Measurements from ENCODE around the gene USF1. TPM values are rescaled to one million over a fixed set of nuclear protein-coding genes. Genes with fewer than 3 reads are reported as not detected.

The USF1 gene
- total RNA-seq, 1 donor from 2014 or later, result 81.8 TPM

DNA sequence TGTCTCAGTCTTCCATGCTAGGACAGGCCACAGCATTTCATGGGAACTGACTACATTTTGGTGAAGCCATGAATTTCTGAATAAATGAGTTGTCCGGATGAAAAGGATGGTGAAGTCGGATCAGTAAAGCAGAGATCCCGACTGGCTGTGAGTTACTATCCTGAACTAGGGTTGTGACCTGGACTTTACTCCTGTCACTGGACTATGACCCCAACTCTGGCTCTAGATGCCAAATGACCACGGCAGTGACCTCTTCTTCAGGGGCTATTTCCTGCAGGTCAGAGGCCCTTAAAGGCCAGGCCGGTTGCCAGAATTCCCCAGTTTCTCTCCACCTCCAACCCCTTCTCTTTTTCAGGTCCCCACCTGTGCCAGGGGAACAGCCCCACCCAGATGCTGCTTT, 45.3 kb upstream of the USF1 start:
- no peaks in the 10 kb centered on the region for H3K9me3 ChIP-seq

DNA sequence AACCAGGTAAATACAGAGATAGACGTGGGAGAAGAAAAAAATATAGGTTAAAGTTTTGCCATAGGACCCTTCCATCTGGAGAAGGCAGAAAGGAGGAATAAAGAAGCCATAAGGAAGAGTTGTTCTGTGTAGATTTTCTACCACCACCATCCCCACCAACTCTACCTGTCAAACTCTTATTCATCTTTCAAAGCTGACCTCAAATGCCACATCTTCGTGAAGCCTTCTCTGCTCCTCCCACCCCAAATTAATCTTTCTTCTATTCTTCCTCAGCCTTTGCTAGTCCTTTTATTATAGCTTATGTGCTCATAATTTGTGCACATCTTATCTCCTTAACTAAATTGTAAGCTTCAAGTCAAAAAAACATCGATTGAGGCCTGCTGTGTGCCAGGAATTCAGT, 44.8 kb upstream of the USF1 start:
- TF ChIP-seq, protein P1, sequence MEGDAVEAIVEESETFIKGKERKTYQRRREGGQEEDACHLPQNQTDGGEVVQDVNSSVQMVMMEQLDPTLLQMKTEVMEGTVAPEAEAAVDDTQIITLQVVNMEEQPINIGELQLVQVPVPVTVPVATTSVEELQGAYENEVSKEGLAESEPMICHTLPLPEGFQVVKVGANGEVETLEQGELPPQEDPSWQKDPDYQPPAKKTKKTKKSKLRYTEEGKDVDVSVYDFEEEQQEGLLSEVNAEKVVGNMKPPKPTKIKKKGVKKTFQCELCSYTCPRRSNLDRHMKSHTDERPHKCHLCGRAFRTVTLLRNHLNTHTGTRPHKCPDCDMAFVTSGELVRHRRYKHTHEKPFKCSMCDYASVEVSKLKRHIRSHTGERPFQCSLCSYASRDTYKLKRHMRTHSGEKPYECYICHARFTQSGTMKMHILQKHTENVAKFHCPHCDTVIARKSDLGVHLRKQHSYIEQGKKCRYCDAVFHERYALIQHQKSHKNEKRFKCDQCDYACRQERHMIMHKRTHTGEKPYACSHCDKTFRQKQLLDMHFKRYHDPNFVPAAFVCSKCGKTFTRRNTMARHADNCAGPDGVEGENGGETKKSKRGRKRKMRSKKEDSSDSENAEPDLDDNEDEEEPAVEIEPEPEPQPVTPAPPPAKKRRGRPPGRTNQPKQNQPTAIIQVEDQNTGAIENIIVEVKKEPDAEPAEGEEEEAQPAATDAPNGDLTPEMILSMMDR (IDR thresholded peaks at IDR 0.05), result no peak
- no peak for DNase-seq
- Histone ChIP-seq H3K4me1 (peaks cover 16% of the 10 kb centered on the region), H3K4me3 (no peak overlapping the region), H3K9me3 (no peaks in the 10 kb centered on the region), H3K36me3 (no peaks in the 10 kb centered on the region), H3K27me3 (ENCODE audit: low read depth) (no peaks in the 10 kb centered on the region), H3K27ac (no peak overlapping the region)
- no peak for ATAC-seq
- intact Hi-C loops (cut with DNase I), result no loop called here

More for the DNA sequence above, 45.3 kb upstream of the USF1 start:
- Histone ChIP-seq H3K4me1 (peaks cover 17% of the 10 kb centered on the region), H3K27ac (no peak overlapping the region), H3K4me3 (no peak overlapping the region), H3K27me3 (ENCODE audit: low read depth) (no peaks in the 10 kb centered on the region), H3K36me3 (no peaks in the 10 kb centered on the region)
- intact Hi-C loops (cut with DNase I), result no loop called here
- ATAC-seq (no peak), DNase-seq (no peak)
- TF ChIP-seq, protein P1 (IDR thresholded peaks at IDR 0.05), result no peak

DNA sequence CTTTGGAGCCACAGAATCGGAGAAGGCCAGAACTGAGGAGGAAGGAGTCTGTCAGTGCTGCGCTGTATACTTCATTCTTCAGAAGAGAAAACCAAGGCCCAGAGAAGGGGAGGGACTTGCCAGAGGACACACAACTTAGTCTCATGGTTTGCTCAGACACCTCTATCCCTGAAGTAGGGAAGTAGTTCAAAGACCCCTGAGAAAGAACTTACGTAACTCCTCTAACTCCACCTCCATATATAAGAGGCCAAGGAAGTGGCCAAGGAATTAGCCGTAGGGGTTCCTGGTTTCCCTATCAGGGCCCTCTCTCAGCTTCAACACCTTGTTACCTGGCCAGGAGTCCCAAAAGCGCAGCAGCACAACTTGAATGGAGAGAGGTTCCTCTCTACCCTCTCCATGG, 44.2 kb upstream of the USF1 start:
- no peaks in the 10 kb centered on the region for H3K36me3 ChIP-seq
- no peak overlapping the region for H3K4me3 ChIP-seq
- TF ChIP-seq, protein P1 (IDR thresholded peaks at IDR 0.05), result no peak
- ATAC-seq (peak in 1 of 2 donors; percentile 8), DNase-seq (no peak)
- intact Hi-C loops (cut with DNase I), result no loop called here
- no peaks in the 10 kb centered on the region for H3K9me3 ChIP-seq
- no peaks in the 10 kb centered on the region for H3K27me3 ChIP-seq (ENCODE audit: low read depth)
- H3K27ac ChIP-seq, result peak overlapping the region; percentile 71
- peaks cover 13% of the 10 kb centered on the region for H3K4me1 ChIP-seq

DNA sequence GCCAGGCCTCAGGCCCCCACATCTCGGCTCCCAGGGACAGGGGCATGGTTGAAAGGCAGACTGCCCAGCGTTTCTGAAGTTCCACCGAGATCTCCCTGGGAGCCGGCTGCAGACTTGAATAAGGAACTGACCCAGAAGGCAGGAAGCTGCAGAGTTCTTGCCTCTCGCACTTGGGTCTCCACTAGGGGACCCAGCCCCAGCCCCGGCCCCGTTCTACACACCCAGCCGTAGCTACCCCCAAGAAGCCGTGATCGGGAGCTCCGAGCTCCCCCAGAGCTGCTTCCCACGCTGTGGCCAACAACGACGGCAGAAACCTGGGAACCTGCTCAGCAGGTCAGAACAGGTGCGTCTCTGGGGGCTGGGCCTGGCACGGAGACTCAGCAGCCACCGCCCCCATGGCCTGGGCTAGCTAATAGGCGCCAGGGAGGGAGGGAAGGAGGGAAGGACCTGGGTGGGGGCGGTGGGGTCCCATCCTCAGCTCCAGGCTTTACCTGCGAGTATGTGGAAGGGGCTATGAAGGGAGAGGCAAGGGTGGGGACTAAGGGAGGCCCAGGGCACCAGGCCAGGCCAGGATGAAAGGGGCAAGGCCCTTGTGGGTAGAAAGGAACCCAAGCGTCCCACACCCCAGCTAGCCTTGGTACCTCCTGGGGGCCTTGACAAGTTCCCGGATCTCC, 43.6 kb upstream of the USF1 start, which contains the start of gene NECTIN4:
TSS of gene NECTIN4 (minus strand) at position 308 of the 674 bp plus-strand sequence. CDS start at position 46, 262 bp downstream.
- no peaks in the 10 kb centered on the region for H3K36me3 ChIP-seq
- DNase-seq, result peak; percentile 79
- no peaks in the 10 kb centered on the region for H3K27me3 ChIP-seq (ENCODE audit: low read depth)
- no peaks in the 10 kb centered on the region for H3K9me3 ChIP-seq
- peak within 1 kb of the TSS; percentile 49 for H3K4me3 ChIP-seq
- TF ChIP-seq, protein P1 (IDR thresholded peaks at IDR 0.05), result no peak
- peak; percentile 88 to 94 for ATAC-seq
- peak within 1 kb of the TSS; percentile 71 for H3K27ac ChIP-seq
- peaks cover 13% of the 10 kb centered on the region for H3K4me1 ChIP-seq
- intact Hi-C loops (cut with DNase I), result no loop called here

DNA sequence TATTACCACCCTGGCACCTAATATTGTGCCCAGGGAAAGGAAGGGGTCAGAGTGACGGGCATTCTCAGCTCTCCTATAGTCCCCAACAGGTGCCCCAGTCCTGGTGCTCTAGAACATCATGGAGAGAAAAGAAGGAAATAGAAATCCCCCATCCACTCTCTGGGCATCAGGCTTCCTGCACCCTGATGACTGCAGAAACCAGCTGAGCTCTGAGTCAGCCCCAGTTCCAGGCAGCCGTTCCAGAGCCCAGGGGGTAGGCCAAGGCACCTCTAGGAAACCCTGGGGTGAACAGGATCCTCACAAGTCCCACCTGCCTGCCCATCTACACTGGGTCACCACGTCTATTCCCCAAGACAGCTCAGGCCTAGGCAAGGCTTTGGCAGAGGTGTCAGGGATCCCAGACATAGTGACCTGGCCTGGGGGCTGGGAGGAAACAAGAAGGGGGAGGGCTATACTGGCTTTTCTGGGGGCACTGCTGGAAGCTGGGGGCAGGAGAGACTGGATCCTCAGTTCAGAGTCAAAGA, 42.9 kb upstream of the USF1 start:
- ATAC-seq, result peak; percentile 52 to 72
- no peak for DNase-seq
- Histone ChIP-seq H3K4me1 (peaks cover 21% of the 10 kb centered on the region), H3K36me3 (no peaks in the 10 kb centered on the region), H3K27me3 (ENCODE audit: low read depth) (no peaks in the 10 kb centered on the region), H3K9me3 (no peaks in the 10 kb centered on the region), H3K4me3 (peak overlapping the region; percentile 49), H3K27ac (peak overlapping the region; percentile 71)
- TF ChIP-seq, protein P1 (IDR thresholded peaks at IDR 0.05), result no peak
- intact Hi-C loops (cut with DNase I), result no loop called here
